ENCODE measurements around the gene CMTM1.
"Not testable (repeated sequence)": the region's sequence is repeated elsewhere in the genome, so short reads cannot be mapped to it uniquely, and the experiment has no call there.

Gene CMTM1

GRCh38 chr16:66621973-66622372 is 55.7 kb downstream of the CMTM1 start:
- in situ Hi-C loops (cut with MboI; ENCODE audit: low pct_unique_long_range_greater_than_20kb, low sequenced_read_pairs), result no loop called here

DNA sequence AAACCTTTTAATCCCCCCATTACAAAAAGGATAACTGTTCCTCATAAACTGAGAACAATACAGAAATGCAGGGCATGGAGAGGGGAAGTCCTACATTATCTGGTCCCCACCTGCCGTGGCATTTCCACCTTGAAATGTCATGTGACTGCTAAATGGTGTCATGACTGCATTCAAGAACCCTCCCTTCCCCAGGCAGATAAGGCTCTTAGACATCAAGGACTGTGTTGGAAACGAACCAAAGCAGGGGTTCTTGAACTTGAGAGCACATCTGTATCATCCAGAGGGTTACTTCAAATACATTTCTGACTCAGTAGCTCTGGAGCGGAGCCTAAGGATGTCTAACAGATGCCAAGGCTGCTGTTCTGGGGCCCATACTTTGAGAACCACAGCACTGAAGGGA is 56.6 kb downstream of the CMTM1 start:
- DNase-seq, result no peak
- in situ Hi-C loops (cut with MboI; ENCODE audit: low pct_unique_long_range_greater_than_20kb, low sequenced_read_pairs), result no loop called here

More at GRCh38 chr16:66621973-66622372, 55.7 kb downstream of the CMTM1 start:
- no peak for DNase-seq

- in situ Hi-C loops (cut with MboI; ENCODE audit: low pct_unique_long_range_greater_than_20kb, low sequenced_read_pairs), result no loop called here
- no peak for DNase-seq
These were observed 57.5 kb downstream of the CMTM1 start for GRCh38 chr16:66623755-66624154.

GRCh38 chr16:66627611-66628378 is 61.6 kb downstream of the CMTM1 start:
- DNase-seq; in situ Hi-C loops (cut with MboI; ENCODE audit: low pct_unique_long_range_greater_than_20kb, low sequenced_read_pairs): not testable (repeated sequence)

Measured in KBM-7 (cell line).